ENCODE results near the gene B4GALT1.
"Not testable (repeated sequence)": the region's sequence is repeated elsewhere in the genome, so short reads cannot be mapped to it uniquely, and the experiment has no call there.

B4GALT1 gene

DNA sequence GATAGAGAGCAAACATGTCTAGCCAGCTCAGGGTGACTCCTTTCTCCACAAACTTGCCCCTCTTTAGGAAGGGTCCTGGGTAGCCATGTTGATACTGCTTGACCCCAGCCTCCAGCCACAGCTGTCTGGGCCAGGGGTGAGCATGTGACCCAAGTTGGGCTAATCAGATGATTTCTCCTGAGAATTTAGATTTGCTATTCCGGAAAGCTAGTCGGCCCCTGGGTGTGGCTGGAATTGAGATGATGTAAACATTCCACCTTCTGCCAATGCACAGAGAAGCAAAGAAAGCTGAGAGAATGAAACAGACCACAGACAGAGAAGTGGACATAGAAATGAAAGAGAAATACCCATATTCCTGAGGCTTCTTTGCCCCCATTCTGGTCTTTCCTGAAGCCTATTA, 17.8 kb upstream of the B4GALT1 start:
- DNase-seq (ENCODE audit: low read depth): no peak

DNA sequence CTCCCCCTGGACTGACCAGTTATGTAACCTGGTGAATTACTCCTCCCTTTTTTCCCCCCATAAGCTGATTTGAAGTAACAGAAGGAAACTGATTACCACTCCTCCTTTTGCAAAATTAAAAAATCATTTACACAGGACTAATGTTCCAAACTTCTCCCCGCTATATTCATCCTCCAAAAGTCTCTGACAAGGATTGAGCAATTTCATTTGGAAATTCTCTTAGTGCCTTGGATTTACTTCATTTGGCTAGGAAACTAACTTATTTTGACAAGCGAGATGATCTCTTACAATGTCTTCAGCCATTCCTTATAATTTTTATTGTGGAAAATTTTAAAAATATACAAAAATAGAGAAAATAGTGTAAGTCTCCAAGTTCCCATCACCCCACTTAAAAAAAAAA, 15.4 kb upstream of the B4GALT1 start:
- DNase-seq (ENCODE audit: low read depth): no peak

DNA sequence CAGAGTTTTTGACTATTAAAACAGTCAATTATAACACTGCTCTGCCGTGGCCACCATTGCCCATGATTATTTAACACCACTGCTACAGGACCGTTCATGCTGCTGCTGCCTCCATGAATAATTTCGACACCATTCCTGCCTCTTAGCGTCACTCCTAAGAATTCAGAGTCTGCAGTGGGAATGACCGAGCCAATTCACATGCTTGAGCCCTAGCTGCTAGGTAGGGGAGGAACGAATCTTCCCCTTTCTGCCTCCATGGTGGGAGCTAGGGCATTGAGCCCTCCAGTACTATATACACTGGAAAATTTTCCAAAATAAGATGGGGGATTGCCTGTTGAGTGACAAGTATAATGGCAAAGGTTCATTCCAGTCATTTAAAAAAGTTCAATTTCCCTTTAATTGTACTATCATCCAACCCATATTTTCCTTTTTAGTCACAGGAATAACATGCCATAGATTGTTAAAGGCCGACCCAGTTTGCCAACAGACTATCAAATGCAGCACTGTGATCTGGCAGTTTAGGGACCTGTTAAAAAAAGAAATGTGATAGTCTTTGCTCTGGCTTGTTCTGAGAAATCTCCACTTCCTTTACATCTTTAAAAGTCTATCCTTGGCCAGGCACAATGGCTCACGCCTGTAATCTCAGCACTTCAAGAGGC, 13.5 kb upstream of the B4GALT1 start:
- DNase-seq (ENCODE audit: low read depth): no peak

DNA sequence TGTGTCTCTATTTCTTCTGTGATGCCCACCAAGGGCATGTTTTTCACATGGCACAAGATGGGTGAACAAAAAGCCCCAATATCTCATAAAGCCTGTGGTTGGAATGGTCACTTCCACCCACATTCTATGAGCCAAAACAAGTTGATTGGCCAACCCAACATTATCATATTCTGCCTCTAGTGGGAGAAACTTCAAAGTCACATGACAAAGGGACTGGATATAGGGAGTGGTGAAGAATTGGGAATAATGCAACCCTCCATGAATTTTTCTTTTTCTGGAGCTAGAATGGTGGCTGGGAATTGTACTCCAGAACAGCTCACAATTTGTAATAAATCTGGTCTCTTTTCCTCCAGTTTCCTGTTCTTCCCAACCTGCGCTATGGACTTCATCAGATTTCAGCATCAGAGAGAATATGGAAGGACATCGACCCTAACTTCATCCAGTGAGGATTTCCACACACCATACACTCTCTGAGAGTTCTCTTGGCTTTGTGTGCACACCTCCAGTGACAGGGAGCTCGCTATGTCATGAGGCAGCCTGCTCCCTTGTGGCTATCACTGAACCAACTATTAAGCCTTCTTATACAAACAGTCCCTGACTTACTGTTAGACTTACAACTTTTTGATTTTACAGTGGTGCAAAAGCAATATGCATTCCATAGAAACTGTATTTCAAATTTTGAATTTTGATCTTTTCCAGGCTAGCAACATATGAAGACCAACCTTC, 12.0 kb upstream of the B4GALT1 start:
- DNase-seq (ENCODE audit: low read depth): no peak

DNA sequence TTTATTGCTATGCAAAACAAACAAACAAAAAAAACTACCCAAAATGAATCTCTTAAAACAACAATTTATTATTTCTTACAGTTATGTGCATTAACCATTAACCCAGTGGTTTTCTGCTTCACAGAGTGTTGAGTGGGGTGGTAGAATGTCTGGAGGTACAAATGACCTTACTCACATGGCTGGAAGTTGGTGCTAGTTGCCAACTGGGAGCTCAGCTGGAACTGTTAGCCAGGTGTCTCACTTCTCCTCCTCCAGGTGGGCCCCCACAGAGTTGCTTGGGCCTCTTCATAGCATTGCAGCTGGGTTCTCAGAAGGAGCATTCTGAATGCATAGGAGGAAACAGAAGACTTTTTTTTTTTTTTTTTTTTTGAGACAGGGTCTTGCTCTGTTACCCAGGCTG, 10.5 kb upstream of the B4GALT1 start:
- no peak for DNase-seq (ENCODE audit: low read depth)

DNA sequence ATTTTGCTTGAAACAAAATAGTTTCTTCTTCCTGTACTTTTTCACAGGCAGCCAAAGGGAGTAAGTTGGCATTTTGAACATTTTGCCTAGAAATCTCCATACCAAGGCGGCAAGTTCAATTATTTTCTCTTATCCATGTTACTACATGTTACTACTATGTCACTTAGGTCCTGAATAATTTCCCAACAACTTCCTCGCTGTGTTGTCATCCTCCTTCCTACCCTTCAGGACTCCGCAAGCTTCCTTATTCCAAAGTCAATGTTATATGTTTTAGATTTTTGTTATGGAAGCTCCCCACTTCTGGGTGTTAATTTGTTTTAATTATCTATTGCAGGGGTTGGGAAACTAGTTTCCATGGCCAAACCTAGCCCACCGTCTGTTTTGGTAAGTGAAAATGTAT, 9.9 kb upstream of the B4GALT1 start:
- no peak for DNase-seq (ENCODE audit: low read depth)

DNA sequence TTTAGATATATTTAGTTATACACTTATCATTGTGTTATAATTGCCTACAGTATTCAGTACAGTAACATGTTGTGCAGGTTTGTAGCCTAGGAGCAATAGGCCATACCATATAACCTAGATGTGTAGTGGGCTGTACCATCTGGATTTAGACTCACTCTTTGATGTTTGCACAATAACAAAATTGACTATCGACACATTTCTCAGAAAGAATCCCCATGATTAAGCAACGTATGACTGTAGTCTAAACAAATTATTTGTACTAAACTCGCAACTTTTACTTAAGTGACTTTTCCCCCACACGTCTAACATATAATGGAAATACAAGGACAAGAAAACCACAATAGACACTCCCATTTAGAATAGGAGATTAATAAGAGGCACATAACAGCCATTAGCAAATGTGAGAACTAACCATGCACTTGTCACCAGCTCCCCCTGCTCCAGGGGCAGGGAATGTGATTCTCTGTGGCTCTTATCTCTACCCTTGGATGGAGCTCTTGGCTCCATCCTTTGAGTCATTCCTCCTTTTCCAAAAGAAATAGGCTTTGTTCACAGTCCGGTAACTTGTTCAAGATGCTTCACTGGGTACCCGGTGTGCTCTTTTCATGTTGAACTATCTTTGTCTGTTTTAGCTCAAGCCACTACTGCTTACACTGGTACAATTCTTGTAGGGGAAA, 8.7 kb upstream of the B4GALT1 start:
- DNase-seq (ENCODE audit: low read depth): no peak

DNA sequence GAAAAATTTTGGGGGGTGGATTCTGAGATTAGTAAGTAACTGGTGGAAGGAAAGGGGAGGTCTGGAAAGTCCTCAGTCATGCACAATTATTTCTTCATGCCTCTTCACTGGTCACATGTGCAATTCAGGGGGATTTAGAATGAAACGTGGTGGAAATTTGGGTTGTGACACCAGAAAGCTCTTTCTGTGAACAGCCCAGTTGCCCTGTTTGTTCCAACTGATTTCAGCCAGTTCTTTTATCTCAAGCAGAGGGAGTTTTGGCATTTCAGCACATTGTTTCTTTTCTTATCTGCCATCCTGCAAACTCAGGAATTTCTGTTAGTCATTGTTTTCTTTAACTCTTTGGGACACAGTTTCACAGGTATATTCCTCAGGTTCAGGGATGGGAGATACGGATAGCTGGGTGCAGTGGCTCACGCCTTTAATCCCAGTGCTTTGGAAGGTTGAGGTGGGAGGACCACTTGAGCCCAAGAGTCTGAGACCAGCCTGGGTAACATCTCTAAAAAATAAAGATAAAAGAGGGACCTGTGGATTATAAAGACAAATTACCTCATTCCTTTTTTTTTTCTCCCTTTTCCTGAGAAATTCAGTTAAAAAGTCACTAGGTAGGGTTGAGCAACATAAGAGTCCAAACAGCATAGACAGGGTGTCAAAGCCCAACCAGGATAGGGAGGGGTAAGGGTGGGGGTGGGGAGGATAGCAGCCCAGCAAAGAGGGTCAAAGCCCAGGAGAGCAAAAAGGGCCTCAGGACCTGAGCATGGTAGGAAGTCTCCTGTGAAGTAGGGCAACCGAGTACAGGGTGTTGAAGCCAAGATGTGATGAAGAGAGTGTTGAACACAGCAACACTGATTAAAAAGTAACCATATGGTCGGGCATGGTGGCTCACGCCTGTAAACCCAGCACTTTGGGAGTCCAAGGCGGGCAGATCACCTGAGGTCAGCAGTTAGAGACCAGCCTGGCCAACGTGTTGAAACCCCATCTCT, 5.4 kb upstream of the B4GALT1 start:
- DNase-seq (ENCODE audit: low read depth): no peak

DNA sequence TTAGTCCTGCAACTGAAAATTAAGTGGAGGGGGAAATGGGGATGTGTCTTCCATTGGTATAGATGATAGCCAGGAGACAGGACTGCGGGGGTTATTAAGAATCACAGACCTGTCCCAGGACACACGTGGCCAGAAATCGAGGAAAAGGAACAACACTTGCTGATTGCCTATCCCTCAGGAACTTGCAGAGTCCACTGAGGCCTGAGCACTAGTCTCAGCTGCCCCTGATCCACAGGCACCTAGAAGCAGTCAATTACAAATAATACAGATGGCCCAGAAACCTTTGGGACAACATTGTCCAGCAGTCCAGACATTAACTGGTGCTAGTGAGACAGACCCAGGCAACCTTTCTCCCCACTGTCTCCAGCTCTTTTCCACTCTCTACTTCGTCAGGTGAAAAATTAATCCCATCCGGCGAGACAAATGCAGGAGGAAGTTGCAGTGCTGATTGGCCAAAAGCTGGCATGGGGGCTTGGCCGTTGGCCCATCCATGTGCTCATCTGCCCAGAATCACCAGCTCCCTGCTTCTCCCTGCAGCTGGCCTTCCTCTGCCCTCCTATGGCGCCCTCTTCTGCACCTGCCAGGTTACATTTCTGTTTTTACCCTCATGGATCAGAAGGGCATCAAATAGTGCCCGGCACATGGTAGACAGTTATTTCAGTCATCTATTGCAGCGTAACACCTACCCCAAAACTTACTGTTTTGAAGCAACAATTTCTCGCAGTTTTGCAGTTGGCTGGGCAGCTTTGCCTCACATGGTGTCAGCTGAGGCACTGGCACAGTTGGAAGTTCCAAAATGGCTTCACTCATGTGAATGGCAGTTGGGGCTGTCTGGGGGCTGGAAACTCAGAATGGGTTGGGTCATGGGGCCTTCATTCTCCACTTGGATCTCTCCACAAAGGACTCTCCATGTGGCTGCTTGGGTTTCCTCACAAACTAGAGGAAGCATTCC, 3.6 kb upstream of the B4GALT1 start:
- DNase-seq (ENCODE audit: low read depth): no peak

DNA sequence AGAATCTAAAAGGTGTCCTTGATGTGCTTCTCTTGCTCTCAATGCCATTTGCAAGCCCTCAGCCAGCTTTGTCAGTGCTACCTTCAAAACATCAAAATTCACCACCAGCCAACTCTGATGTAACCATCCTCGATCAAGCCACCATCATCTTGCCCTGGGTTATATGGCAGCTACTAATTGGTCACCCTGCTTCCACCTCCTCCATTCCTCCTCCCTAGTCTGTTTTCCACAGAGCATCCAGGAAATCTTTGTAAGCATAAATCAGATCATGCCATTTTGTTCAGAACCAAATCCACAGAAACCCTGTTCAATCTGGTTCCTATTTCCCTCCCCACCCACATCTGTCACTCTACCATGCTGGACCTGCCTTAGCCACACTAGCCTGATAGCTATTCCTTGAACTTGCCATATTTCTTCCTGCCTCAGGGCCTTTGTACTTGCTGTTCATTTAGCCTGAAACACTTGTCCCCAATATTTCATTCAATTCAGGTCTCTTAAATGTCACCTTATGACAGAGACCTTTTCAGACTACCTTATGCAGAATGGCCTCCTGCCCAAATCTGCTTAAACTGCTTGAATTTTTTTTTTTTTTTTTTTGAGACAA, 1.9 kb upstream of the B4GALT1 start:
- no peak for DNase-seq (ENCODE audit: low read depth)

DNA sequence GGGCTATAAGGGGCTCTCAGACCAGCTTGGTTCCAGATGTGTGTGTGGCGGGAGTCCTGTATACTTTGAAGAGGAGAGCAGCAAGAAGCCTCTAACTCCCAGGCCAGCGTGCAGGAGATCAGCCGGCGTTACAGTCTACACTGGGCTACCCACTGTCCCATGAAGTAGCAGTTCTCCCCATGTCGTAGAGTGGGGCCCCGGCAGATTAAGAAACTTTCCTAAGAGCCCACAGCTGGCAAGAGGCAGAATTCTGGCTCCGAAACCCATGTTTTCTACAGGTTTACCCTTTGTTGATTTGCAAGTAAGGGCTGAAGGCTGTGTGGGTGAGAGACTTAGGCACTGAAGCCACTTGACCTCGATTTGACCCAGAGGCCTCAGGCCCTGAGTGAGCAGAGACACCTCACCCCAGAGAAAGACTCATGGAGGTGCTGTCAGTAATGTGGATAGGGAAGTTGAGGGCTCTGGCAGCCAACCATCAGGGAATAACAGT, 881 bp upstream of the B4GALT1 start:
- DNase-seq (ENCODE audit: low read depth): no peak

DNA sequence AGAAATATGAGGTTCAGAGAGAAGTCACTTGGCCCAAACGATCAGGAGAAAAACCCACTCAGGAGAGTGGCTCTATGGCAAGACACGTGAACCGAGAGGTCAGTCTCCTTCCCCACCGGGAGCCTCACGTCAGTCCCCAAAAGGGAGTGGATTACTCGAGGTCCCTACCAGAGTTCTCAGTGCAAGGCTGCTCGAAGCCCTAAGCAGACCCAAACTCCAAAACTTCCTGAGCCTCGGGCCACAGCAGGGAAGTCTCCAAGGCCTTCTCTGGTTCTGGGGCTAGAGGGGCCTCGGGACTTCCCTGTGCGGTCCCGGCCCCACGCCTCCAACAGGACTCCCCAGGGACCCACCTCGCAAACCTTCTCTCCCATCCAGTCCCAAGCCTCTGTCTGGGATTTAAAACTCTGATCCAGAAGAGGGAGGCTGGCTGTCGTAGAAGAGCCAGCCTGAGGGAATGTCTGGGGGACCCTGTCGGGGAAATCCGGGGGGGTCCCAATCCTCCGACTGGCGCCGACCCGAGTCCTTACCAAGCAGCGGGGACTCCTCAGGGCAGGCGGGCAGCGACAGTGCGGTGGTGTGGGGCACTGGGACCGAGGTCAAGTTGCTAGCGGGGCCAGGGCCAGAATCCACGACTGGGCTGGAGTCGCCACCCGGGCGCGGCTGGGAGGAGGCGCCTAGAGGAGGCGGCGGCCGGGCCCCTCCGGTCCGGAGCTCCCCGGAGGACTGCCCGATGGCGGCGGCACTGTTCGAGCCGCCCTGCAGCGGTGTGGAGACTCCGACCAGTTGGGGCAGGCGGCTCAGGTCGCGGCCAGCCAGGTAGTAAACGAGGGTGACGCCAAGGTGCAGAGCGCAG, 679 bp downstream of the B4GALT1 start:
- DNase-seq (ENCODE audit: low read depth): no peak

DNA sequence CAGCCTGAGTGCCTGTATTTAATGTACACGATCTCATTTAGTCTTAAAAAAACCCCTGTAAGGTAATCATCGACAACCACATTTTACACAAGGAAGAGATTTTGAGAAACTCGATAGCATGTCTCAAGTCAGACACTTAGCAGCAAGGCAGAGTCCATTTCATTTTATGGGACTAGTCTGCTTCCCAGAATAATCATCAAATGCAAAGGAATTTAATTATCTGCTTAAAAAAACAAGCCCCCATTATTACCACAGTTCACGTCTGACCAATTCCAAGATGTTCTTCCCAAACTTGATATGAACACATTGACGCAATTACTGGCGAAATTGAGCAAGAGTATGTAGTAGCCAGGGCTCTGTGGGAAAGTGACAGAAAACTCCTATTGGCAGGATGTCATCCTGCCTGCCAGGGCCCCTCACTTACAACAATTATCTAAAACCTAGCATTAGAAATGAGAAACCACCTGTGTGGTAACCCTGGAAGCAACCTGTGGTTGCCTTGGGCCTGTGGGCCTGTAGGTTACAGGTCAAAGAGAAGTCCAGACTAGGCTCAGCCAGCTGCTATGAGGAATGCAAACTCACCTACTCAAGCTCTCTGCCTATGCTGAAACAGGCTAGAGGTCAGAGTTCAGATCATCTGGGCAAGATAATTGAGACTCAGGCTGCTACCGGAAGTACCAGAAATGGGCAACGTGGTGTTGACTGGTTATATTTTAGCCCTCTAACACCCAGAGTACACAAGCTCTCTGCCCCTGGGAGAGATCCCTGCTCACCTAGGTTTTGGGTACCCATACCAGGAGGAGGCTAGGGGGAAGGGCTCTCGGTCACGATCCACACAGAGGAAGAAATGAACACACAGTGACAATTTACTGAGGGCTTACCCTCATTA, 1.6 kb downstream of the B4GALT1 start:
- no peak for DNase-seq (ENCODE audit: low read depth)

DNA sequence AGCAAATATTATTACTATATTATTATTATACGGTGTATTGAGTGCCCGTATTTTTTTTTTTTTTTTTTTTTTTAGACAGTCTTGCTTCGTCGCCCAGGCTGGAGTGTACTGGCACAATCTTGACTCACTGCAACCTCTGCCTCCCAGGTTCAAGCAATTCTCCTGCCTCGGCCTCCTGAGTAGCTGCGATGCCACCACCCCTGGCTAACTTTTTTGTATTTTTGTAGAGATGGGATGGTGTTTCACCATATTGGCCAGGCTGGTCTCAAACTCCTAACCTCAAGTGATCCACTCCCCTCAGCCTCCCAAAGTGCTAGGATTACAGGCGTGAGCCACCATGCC, 2.2 kb downstream of the B4GALT1 start:
- not testable (repeated sequence) for DNase-seq (ENCODE audit: low read depth)

DNA sequence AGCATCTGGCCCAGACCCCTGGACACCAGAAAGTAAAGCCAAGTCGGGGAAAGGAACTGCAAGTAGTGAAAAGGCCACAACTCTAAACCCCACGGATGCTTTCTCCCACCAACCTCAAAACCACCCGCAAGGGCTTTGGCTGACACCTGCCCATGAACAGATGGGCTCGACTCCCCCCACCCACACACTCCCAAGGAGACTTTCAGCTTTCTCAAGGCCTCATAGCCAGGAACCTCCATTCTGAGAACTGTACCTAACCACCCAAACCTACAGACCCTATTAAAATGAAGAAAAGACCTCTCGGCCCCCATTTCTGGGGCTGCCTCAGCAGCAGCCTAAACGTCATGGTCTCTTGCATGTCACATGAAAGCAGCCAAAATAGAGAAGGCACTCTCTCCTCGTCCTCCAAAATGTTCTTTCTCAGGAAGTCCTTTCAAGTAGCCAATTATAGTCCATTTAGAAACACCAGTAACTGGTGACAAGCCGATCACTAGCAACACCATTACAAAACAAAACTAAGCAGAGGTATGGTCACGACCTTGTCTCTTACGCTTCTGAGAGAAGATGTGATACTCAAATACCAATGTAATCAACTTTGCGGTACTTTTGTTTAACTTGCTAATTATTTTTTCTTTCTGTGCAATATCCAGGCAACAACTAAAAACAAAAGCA, 2.9 kb downstream of the B4GALT1 start:
- no peak for DNase-seq (ENCODE audit: low read depth)

DNA sequence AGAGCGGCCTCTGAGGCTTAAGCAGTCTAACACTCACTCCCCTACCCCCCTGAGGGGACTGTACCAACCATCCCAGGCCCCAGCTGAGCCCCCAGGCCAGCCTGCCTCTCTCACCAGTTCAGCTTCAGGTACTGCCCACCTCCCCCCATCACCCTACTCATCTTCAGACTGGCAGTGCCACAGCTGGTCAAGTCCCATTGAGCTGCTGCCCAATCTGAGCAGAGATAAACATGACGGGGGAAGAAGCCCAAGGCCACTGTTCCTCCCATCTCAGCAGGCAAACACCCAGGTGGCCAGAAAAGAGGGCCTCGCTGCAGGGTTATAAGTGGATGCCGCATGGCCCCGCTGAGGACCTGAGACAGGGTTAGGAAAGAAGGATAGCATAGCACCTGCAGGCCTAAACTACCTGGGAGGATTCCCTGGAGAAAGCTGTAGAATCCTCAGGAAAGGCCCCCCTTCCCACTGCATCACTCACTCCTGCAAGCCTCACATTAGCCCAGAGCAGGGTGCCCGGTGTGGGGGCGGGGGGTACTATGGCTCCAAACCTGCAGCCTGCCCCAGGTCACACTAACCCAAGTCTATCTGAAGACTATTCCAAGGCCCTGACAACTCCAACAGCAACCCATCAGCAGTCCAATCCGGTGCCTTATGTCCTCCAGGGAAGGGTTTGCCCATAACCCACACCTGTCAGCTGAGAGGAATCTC, 3.6 kb downstream of the B4GALT1 start:
- no peak for DNase-seq (ENCODE audit: low read depth)

DNA sequence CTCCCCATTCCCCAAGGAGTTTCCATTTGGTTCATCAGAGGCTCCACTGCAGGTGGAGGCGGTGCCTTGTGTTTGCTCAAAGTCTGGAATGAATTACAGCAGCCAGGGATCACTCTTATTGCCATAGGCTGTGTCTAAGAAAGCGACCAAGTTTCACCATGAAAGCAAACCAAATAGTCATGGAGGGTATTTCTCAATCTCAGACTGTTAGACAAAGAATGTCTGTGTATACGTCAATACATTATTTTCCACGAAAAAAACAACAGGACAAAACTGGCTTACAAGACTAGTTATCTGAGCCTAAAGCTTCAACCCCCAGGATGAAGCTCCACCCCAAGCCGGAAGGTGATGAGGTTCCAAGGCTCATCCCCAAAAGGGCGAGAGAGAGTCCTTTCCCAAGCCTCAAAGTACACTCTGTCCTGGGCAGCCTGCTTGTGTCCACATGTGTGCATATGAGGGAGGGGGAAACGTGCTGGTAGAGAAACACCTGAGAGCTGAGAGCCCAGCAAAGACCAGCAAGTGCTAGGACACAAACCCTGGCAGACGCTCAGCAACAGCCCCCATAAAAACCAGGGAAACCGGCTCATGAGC, 4.3 kb downstream of the B4GALT1 start:
- DNase-seq (ENCODE audit: low read depth): no peak
